Muscle of leg (tissue), 11 donors: ENCODE data around the gene CDC25C. TPM values are rescaled to one million over a fixed set of nuclear protein-coding genes. Genes with fewer than 3 reads are reported as not detected.

Source experiments
- DNase-seq: peaks from one replicate; pipeline ENCODE4 v3.0.0; 2013
- H3K27ac ChIP-seq: one replicate; pipeline ENCODE4 v1.5.1; 2013; ENCODE audit warnings: mild to moderate bottlenecking, low read length, control low read depth
- H3K27me3 ChIP-seq: one replicate; pipeline ENCODE4 v1.6.1; 2013; ENCODE audit warnings: low read length; ENCODE audit not compliant: control insufficient read depth, insufficient read depth
- H3K36me3 ChIP-seq: one replicate; pipeline ENCODE4 v1.6.1; 2013; ENCODE audit warnings: low read length; ENCODE audit not compliant: control insufficient read depth, insufficient read depth
- H3K4me1 ChIP-seq: one replicate; pipeline ENCODE4 v1.6.1; 2013; ENCODE audit warnings: low read length; ENCODE audit not compliant: control insufficient read depth, insufficient read depth
- H3K4me3 ChIP-seq: one replicate; pipeline ENCODE4 v1.5.1; 2013; ENCODE audit warnings: low read length, control low read depth
- H3K9me3 ChIP-seq: replicated peaks from 2 replicates; pipeline ENCODE4 v1.6.1; 2013; ENCODE audit warnings: low read depth, low read length; ENCODE audit not compliant: control insufficient read depth
- WGBS: methylation state at CpG from one replicate; pipeline ENCODE4 v1.1.5; 2013; ENCODE audit warnings: missing lambda C conversion rate; ENCODE audit not compliant: insufficient coverage; 5-methylcytosine and 5-hydroxymethylcytosine counted together
- polyA plus RNA-seq, 8 donors: library from polyadenylated mRNA; unstranded; fragments of 120-200 nt; gene quantifications; one replicate each; pipeline versions ENCODE4 v1.2.1 to v1.2.3, GENCODE V29; 2013; ENCODE audit warnings: inconsistent platforms in 1 of 8, low replicate concordance in 1 of 8; ENCODE audit not compliant: insufficient read length in 8 of 8, insufficient read depth in 1 of 8
- total RNA-seq: library from RNA; stranded (reverse); fragments of 120-200 nt; gene quantifications from one replicate; pipeline ENCODE4 v1.2.4, GENCODE V29; 2013

CDC25C gene
- total and polyA plus RNA-seq, 9 donors: 3.0 to 5.3 (median 4.0) TPM

DNA sequence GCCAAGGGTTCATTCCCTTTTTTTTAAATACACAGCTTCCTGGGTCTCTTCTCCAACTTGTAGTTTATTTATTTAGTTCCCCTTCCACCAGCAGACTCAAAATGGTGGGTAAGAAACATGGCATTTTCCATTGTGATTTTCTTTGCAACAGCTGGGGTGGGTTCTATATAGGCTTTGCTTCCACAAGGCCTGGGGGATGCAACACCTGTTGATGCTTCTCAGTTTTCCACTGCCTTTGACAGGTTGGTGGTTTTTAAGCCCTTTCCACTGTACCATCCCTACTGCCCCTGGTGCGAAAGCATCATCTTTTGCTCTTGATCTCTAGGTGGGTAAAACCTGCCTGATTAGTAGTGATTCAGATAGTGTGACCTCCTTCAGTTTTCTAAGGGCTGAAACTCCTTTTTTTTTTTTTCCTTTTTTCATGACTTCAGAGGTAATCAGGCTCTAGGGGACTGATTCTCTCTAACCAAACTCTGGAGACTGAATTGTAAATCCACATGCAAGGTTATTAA is 29.4 kb upstream of the CDC25C start:
- H3K9me3 ChIP-seq: no peaks in the 10 kb centered on the region
- no peaks in the 10 kb centered on the region for H3K4me1 ChIP-seq
- peaks cover 2% of the 10 kb centered on the region for H3K36me3 ChIP-seq
- no peak overlapping the region for H3K4me3 ChIP-seq
- H3K27me3 ChIP-seq: no peaks in the 10 kb centered on the region
- no peak overlapping the region for H3K27ac ChIP-seq
- WGBS: no CpG with 5 or more reads among the region's 1 CpG
- DNase-seq: no peak

DNA sequence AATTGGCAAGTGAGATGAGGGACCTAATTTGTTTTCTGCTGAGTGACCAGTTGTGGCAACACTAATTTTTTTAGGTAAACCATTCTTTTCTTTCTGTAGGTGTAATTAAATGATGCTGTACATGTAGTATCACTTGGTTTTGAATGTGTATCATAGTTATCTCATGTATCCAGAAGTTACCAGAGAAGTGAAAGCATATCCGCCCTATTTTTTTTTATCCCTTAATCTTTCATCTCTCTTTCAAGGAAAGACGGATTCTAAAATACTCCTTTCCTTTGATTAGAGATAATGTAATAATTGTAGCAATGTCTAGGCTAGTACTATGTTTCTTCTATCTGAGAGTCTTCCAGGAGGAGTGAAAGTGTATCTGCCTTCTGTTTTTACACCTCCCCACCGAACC is 28.0 kb upstream of the CDC25C start:
- Histone ChIP-seq H3K9me3 (no peaks in the 10 kb centered on the region), H3K36me3 (peaks cover 2% of the 10 kb centered on the region), H3K27me3 (no peaks in the 10 kb centered on the region), H3K27ac (no peak overlapping the region), H3K4me3 (no peak overlapping the region), H3K4me1 (peaks cover 3% of the 10 kb centered on the region)
- no CpG with 5 or more reads among the region's 3 CpGs for WGBS
- DNase-seq: no peak

DNA sequence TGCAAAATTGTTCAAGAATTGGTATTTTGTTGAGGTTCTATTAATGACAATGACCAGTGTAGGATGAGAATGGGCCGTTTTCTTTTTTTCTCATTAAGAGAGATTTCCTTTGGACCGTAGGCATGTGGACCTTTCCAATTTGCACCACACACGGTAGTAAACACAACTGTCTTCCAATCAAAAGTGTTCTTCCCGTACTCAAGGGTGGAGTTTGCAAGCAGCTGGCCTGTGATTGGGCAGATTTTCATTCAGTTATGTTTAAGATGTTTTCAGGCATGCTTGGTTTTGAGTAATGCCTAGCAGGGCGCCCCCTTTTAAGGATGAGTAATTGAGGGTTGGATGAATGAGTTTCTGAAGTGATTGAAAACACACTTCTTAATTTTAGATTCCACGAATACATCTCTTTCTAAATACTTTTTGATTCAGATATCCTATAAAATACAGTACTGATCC is 23.3 kb upstream of the CDC25C start:
- Histone ChIP-seq H3K9me3 (peaks cover 4% of the 10 kb centered on the region), H3K27ac (peak overlapping the region; percentile 98), H3K4me1 (peaks cover 8% of the 10 kb centered on the region), H3K27me3 (no peaks in the 10 kb centered on the region), H3K4me3 (no peak overlapping the region), H3K36me3 (no peaks in the 10 kb centered on the region)
- no CpG with 5 or more reads among the region's 6 CpGs for WGBS
- DNase-seq: peak; percentile 69

DNA sequence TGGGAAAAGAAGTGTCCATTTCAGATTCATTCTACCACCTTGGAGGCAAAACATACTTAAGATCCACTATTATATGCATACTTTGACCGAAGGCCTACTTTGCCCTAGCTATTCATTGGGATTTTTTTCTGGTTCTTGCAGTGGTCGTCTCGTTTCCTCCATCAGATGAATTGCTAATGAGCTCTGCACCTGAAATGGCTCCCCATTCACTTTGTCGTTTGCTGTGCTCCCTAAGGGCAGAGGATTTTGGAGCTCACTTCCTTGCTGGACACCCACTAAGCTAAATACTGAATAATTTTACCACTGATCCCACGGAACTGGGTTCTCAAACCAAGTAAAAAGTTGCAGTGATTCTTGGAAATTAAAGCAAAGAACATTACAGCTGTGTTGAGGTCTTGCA is 22.8 kb upstream of the CDC25C start:
- peaks cover 4% of the 10 kb centered on the region for H3K9me3 ChIP-seq
- 5% methylated on average over 3 of the region's 5 CpGs for WGBS
- peak overlapping the region; percentile 95 for H3K4me3 ChIP-seq
- peaks cover 10% of the 10 kb centered on the region for H3K4me1 ChIP-seq
- H3K36me3 ChIP-seq: no peaks in the 10 kb centered on the region
- H3K27ac ChIP-seq: peak overlapping the region; percentile 98
- DNase-seq: no peak
- no peaks in the 10 kb centered on the region for H3K27me3 ChIP-seq

DNA sequence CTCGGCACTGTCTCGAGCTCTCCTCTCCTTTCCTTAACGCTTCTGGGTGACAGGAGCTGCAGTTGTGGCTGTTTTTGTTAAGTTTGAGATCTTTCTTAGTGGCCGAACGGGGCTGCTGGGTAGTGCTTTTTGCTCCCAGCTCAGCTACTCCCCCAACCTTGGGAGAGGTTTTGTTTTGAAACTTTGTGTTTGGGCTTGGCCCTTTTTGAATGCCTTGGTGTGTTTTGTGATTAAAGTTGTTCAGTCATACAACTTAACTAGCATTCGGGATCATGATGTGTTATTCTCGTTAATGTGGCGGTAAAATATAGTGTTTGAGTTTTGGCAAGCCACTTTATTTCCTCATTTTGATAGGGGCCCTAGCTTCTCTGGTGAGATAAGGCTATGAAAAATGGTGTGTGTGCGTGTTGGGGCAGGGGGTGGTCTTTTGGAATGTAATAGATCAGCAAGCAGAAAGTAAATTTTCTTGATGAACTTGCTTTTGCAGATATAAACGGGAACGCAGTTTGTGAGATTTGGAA is 22.0 kb upstream of the CDC25C start:
- peak overlapping the region; percentile 98 for H3K27ac ChIP-seq
- WGBS: 0% methylated on average over 5 of the region's 11 CpGs
- H3K4me3 ChIP-seq: peak overlapping the region; percentile 95
- peaks cover 4% of the 10 kb centered on the region for H3K9me3 ChIP-seq
- DNase-seq: no peak
- H3K4me1 ChIP-seq: peaks cover 12% of the 10 kb centered on the region
- peaks cover 5% of the 10 kb centered on the region for H3K36me3 ChIP-seq
- no peaks in the 10 kb centered on the region for H3K27me3 ChIP-seq

DNA sequence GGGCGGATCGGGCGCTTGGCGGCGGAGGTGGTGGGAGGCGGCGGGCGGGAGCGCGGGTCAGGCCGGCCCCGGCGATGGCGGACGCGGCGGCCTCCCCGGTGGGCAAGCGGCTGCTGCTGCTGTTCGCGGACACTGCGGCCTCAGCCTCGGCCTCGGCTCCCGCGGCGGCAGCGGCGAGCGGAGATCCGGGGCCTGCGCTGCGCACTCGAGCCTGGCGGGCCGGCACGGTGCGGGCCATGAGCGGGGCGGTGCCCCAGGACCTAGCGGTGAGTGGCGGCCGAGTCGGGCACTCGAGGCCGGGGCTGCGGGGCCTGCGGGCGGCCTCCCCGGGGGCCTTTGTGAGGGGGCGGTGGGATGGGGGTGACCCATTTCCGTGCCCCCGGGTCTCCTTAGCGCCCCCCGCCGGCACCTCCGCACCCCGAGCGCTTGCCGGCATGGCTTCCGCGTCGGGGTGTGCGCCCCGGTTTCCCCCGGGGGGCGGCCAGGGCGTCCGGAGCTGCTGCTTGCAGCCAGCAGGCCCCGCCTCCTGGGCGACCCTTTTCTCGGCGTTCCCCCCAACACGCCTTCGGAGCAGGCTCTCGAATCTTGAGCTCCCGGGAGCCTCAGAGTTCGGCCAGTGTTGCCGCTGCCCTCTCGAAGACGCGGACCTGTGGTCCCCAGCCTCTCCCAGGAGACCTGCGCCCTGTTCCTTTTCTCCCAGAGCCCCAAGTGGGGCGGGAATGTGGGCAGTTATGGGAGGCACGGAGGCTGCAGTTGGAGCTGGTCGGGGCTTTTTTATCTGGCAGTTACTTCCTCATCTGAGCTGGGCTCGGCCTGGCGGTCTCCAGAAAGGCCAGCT is 21.3 kb upstream of the CDC25C start:
- peak; percentile 80 for DNase-seq
- Histone ChIP-seq H3K27ac (peak overlapping the region; percentile 98), H3K36me3 (peaks cover 11% of the 10 kb centered on the region), H3K9me3 (peaks cover 4% of the 10 kb centered on the region), H3K4me3 (peak overlapping the region; percentile 95), H3K4me1 (peaks cover 13% of the 10 kb centered on the region), H3K27me3 (no peaks in the 10 kb centered on the region)
- WGBS: under 1% methylated on average over 82 of the region's 88 CpGs

DNA sequence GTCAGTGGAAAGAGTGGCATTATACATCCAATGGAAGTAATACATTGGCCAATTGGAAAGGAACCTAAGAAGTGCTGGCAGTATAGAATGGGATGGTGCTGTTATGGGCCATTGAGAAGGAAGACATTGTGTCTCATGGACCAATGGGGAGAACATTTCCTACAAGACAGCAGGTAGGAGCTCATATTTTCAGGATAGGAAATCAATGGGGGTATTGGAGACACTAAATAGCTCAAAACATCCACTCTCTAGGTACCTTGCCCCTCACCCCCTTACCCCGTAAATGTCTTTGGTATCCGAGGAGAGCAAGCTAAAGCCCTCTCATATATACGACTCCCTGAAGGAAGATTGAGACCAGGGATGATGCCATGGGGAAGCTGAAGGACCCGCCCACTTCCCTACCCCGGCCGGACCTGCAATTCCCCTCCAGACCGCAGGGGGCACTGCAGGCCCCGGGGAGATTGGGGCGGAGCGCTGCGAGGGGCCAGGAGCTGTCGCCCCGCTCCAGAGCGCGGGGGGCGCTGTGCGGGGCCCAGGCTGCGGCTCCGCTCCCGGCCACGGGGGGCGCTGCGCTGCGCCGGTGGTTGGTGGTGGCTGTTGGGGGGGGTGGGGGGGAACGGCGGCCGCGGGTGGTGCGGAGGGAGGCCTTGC is 20.6 kb upstream of the CDC25C start, which contains the start of gene KDM3B:
Gene KDM3B (plus strand): TSS at position 615 of the 651 bp plus-strand sequence. CDS start 111 bp downstream, outside the sequence.
- H3K4me1 ChIP-seq: peaks cover 15% of the 10 kb centered on the region
- peaks cover 18% of the 10 kb centered on the region for H3K36me3 ChIP-seq
- 3% methylated on average over 16 of the region's 30 CpGs for WGBS
- H3K27me3 ChIP-seq: no peaks in the 10 kb centered on the region
- H3K4me3 ChIP-seq: peak within 1 kb of the TSS; percentile 95
- peaks cover 4% of the 10 kb centered on the region for H3K9me3 ChIP-seq
- DNase-seq: peak; percentile 94
- H3K27ac ChIP-seq: peak within 1 kb of the TSS; percentile 98

DNA sequence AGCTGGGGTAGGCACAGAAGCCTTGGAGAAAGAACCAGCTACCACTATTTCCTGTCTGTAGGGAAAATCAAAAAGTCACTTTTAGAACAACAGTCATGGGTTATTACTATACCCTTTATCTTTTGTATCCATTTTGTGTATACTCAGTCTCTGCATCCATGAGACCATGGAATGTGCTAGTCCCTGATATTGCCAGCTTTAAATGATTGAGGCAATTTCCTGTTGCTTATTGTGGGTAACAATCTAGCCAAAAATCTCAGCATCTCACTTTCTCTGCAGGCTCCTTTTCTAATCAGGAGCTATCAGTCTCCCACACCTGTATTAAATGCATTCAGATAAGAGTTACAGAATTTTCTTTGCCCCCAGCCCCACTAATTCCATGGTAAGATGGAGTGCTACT is 19.9 kb upstream of the CDC25C start:
- DNase-seq: no peak
- Histone ChIP-seq H3K27me3 (no peaks in the 10 kb centered on the region), H3K36me3 (peaks cover 25% of the 10 kb centered on the region), H3K27ac (no peak overlapping the region), H3K4me3 (no peak overlapping the region), H3K9me3 (peaks cover 4% of the 10 kb centered on the region), H3K4me1 (peaks cover 15% of the 10 kb centered on the region)

DNA sequence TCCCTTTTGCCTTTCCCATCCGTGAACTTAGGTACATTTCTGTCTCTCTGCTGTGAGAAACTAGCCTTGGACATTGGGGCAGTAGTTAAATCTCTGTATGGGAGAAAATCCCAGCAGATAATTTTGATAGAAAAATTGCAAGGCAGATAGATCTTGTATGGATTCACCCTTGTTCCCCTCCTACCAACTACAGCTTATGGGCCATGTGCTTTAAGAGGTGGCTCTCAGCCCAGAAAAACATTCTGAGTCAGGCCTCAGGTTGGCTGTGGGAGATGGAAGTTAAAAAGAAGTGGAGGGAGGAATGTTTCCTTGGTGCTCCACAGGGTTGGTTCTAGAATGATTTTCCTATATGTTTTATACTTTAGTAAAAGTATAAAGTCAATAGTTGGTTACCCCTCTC is 19.5 kb upstream of the CDC25C start:
- H3K9me3 ChIP-seq: peaks cover 4% of the 10 kb centered on the region
- no peak overlapping the region for H3K27ac ChIP-seq
- H3K36me3 ChIP-seq: peaks cover 28% of the 10 kb centered on the region
- DNase-seq: no peak
- H3K4me1 ChIP-seq: peaks cover 15% of the 10 kb centered on the region
- no CpG with 5 or more reads among the region's 1 CpG for WGBS
- H3K4me3 ChIP-seq: no peak overlapping the region
- H3K27me3 ChIP-seq: no peaks in the 10 kb centered on the region

DNA sequence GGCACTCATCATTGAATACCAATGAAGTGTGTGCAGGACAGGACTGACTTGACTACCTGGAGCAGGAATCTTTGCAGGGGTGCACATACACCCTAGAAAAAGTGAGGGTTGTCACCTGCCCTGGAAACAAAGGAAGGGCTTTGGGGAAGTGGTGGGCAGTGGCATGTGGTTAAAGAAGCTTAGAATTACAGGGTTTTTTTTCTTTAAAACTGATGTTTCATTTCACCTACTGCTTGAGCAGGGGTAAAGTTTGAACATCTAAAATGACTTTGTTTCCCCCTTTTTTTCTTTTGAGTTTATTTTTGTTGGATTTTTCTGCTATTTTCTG is 18.9 kb upstream of the CDC25C start:
- H3K4me1 ChIP-seq: peaks cover 15% of the 10 kb centered on the region

More for the DNA sequence above, 18.9 kb upstream of the CDC25C start:
- H3K27ac ChIP-seq: no peak overlapping the region
- H3K4me3 ChIP-seq: no peak overlapping the region
- no peaks in the 10 kb centered on the region for H3K27me3 ChIP-seq
- DNase-seq: no peak
- peaks cover 4% of the 10 kb centered on the region for H3K9me3 ChIP-seq
- peaks cover 34% of the 10 kb centered on the region for H3K36me3 ChIP-seq
